Activated CD4-positive, alpha-beta T cell treated with anti-CD3 and anti-CD28 coated beads, Interleukin-2, amount 50 U/mL, for 1 hour (primary cell): Measurements from ENCODE around the gene BPNT1.
"Not testable (repeated sequence)": the region's sequence is repeated elsewhere in the genome, so short reads cannot be mapped to it uniquely, and the experiment has no call there.

Experiments used
- DNase-seq: peaks from one replicate; pipeline ENCODE4 v3.0.0-alpha.2; 2020

The BPNT1 gene

GRCh38 chr1:220076861-220077762 is 12.5 kb downstream of the BPNT1 start:
- no peak for DNase-seq

DNA sequence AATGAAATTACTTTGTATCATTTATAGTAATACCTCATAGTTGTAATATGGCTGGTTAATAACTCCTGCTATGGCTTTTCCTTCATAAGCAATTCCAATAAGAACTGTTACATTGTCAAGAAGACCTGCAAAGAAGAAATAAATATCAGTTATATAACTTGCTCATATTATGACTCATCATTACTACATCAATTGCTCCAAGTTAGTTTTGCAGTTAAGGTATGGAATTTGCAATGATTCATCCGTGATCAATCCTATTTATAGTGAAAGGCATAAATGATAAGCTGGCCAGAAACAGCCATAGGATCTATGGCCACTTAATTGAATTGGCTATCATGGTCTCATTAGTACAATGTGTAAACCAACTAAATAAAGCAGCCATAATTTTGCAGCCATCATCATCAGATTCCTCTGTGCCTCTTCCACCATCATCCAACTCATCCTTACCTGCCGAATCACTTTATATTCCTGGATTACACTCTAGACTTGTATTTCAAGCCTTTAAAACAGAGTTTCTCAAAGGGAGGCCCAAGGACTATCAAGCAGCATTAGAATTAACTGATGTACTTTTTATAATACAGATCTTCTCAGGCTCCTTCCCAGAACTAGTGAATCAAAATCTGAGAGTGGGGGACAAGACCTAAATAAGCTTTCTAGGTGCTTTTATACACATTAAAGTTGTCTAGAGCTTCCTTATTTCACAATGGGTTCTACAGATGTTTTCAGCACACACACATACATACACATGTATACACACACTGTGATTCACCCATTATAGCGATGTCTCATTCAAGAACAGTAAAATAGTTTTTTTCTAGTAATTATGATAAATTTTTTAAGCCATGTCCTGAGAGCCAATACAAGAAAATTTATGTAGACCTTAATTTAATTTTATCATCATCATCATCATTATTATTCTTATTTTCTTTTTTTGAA is 22.1 kb downstream of the BPNT1 start:
- no peak for DNase-seq

- no peak for DNase-seq
These were observed 27.0 kb downstream of the BPNT1 start for GRCh38 chr1:220062629-220063028.

DNA sequence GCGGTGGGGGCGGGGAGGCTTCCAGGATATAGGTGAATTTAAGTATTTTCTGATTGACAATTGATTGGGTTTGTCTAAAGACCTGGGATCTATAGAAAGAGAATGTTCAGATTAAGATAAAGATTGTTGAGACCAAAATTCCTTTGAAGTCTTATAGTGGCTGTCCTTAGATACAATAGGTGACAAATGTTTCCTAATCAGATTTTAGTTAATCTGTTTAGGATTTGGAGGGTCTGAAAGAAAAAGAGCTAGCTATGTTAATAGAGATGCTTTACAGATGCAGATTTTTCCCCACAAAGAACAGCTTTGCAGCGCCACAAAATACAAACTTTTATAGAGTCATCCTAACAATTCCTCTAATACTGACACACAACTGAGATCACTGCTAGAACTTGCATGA is 28.7 kb downstream of the BPNT1 start:
- no peak for DNase-seq

GRCh38 chr1:220056374-220056773 is 33.2 kb downstream of the BPNT1 start:
- no peak for DNase-seq

GRCh38 chr1:220046052-220046930 is 43.3 kb downstream of the BPNT1 start, which contains the start of gene EPRS1:
EPRS1 (minus strand) TSS chr1:220046505; CDS start chr1:220046388, 117 bp downstream.
- DNase-seq: peak; percentile 90

DNA sequence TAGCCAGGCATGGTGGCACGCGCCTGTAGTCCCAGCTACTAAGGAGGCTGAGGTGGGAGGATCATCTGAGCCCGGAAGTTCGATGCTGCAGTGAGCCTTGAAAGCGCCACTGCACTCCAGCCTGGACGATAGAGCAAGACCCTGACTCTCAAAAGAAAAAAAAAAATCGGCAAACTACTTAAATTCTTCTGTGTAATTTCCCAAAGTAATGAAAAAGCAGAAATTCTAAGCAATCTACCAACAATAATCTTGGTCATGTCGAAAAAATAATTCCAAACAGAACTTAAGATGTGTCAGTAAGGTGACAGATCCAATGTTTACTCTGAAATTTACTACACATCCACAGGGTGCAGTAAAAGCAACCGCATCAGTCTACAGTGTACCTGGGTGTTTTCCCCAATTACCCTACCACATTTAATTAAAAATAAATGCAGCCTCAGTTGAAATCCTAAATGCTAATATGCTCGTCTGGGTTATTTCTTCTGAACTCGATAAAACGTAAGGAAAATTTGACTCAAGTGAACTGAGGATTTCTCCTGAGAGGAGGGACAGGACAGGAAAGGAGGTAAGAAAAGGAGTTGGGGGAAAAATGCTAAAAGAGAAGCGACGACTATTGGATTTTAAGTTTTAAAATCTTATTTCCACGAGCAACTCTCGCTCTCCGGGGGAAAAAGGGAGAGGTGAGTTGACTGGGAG is 44.1 kb downstream of the BPNT1 start:
- no peak for DNase-seq

- DNase-seq: no peak
These were observed 44.8 kb downstream of the BPNT1 start for GRCh38 chr1:220044678-220045355.

- DNase-seq: no peak
These were observed 45.9 kb downstream of the BPNT1 start for GRCh38 chr1:220043646-220044045.

GRCh38 chr1:220040028-220040596 is 49.5 kb downstream of the BPNT1 start:
- no peak for DNase-seq

DNA sequence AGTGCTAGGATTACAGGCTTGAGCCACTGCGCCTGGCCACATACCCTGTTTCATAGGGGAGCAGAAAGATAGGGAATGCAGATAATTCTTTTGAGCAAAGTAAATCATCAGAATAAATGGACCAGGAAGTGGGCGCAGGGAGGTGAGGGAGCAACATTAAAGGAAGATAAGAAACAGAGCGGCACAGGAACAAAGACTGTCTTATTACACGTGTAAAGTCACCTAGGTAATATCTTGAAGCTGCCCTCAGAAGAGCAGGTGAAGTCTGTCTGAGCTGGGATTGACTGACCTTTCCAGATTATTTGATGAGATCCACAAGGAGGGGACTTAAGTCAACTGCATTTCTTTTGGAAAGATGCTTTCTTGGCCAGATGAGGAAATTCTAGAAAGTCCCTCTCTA is 50.9 kb downstream of the BPNT1 start:
- no peak for DNase-seq

GRCh38 chr1:220037810-220038209 is 51.8 kb downstream of the BPNT1 start:
- DNase-seq: not testable (repeated sequence)

- DNase-seq: no peak
These were observed 56.7 kb downstream of the BPNT1 start for GRCh38 chr1:220032911-220033310.

DNA sequence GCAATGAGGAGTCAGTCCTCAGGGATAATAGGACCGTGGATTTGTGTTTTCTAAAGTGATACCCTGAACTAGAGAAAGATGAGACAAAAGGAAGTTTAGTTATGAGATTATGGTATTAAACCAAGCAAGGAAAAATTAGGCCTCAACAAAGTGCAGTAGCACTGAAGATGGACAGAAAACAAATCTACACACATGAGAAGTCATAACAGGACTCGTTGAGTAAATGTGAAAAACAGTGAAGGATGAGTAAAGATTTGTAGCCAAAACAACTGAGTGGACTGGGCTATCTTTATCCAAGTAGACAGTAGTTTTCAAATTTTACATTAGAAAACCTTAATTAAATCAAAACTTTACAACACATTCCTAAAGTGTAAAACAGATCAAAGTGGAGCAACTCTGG is 58.3 kb downstream of the BPNT1 start:
- no peak for DNase-seq

- DNase-seq: no peak
These were observed 61.2 kb downstream of the BPNT1 start for GRCh38 chr1:220028346-220028895.

GRCh38 chr1:220019071-220019470 is 70.5 kb downstream of the BPNT1 start:
- no peak for DNase-seq

GRCh38 chr1:220013497-220013896 is 76.1 kb downstream of the BPNT1 start:
- no peak for DNase-seq

DNA sequence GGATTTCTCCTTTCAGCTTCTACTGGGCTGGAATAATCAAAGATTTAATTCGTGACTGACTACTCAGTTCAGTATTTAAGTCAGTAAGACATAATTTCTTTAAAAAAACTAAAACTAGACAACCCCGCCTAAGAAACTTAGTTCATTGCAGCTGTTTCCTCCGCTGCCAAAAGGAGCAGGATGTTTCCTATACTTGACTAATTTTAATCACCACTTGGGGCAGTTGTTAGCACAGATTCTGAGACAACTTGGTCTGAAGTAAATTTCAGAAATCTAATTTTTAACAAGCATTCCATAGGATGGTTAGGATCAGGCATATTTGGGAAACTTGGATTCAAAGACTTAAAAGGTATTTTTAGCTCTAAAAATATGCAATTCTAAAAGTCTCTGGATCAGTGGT is 77.3 kb downstream of the BPNT1 start:
- DNase-seq: no peak

DNA sequence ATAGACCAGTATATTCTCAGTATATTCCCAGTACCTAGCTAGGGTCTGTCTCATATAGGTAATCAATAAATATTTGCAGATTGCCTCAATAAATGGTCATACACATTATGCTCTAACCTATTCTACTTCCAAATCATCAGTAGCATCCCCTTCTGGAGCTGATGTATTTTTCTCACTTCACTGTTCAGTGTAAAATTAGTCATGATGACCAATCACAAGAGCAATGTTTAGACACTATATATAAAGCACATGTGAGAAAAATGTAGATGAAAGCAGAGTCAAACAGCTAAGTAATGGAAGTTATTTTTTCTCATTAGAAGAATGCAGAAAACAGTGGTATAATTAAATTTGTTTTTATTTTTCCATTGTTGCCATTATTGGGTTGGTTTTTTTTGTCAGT is 78.0 kb downstream of the BPNT1 start:
- no peak for DNase-seq
